ENCODE results near the gene PRKCB.
"Not testable (repeated sequence)": the region's sequence is repeated elsewhere in the genome, so short reads cannot be mapped to it uniquely, and the experiment has no call there.

Gene PRKCB

GRCh38 chr16:24053099-24053946, 217.5 kb downstream of the PRKCB start:
- no peak for DNase-seq

- no peak for DNase-seq
Observed at GRCh38 chr16:24054741-24055491, 219.1 kb downstream of the PRKCB start.

GRCh38 chr16:24062270-24062817, 226.6 kb downstream of the PRKCB start:
- DNase-seq: no peak

DNA sequence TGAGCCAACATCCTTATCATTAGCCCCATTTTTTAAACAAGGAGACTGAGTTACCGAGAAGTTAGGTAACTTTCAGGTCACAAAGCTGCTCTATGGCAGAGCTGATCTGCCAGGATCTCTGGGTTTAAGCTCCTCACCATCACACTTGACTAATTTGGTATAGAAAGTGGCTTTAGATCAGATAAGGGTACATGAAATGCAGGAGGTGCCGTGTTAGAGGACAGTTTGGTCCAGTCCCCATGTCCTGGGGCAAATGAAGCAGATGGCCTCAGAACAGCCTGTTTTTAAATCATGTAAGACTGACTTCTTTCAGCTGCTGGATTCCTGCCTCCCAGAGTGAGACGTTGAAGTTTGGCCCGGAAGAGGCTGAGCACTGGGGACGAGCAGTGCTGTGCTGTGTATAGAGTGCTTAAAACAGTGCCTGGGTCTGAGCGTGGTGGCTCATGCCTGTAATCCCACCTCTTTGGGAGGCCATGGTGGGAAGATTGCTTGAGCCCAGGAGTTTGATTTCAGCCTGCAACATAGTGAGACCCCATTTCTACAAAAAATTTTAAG, 233.3 kb downstream of the PRKCB start:
- no peak for DNase-seq

DNA sequence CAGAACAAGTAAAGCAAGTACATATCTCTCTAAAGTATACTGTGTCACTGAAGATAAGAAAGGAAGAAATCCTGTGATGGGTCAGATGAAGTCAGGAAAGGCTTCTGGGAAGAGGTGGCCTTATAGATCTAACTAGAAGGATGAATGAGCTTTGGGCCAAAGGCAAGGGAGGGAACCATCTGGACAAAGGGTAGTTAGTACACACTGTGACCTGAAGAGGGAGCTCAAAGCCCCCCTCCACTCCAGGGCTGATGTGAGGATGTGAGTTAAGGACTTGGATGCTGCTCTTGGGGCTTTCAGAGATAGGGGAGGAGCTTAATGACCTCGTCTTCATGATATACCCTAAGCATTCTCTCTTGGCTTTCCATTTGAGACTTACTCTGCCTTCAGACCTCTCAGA, 235.1 kb downstream of the PRKCB start:
- DNase-seq: no peak

- DNase-seq: no peak
Observed at GRCh38 chr16:24071666-24072360, 236.0 kb downstream of the PRKCB start.

GRCh38 chr16:24073321-24073720, 237.5 kb downstream of the PRKCB start:
- DNase-seq: no peak

DNA sequence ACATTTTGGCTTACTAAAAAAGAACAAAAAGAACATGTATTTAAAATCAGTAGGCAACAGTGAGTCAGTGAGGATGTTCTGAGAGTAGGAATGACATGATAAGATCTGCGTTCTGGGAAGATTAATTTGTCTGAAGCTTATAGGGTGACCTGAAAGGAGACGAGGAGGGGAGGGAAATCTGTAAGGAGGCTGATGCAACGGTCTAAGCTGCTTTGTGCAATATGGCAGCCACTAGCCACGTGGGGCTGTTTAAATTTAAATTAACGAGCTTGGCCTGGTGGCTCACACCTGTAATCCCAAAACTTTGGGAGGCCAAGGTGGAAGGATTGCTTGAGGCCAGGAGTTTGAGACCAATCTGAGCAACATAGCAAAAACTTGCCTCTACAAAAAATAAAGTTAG, 238.8 kb downstream of the PRKCB start:
- no peak for DNase-seq

- DNase-seq: no peak
Observed at GRCh38 chr16:24075302-24075701, 239.5 kb downstream of the PRKCB start.

- no peak for DNase-seq
Observed at GRCh38 chr16:24075931-24076716, 240.3 kb downstream of the PRKCB start.

DNA sequence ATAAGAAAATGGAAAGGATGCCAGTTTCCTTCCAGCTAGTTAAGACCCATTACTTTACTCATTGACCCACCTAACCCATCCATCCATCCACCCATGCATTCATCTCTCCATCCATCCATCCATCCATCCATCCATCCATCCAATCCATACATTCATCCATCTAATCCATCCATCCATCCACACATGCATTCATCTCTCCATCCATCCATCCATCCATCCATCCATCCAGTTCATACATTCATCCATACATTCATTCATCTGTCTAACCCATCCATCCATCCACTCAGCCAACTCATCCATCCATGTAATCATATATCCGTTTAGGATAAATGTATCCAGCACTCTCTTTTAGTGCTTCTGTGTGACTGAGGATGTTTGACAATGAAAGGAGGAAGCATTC, 241.5 kb downstream of the PRKCB start:
- no peak for DNase-seq

DNA sequence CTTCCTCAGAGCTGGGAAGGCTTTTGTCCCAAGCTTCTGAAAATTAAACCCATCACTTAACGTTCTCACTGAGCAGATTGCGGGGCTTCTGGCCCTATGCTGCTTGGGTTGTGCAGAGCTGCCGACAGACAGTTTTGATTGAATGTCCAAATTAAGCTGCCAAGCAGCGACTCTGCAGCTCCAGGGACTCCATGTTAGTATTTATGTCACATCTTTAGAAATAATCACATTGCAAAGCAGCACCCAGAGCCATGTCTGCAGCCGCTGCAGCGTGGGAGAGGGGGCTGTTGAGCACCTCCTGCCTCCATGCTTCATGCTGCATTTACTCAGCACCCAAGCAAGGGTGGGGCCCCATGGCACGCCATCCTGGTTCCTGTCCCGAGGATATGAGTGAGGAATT, 242.2 kb downstream of the PRKCB start:
- DNase-seq: no peak

GRCh38 chr16:24085666-24086065, 249.9 kb downstream of the PRKCB start:
- no peak for DNase-seq

DNA sequence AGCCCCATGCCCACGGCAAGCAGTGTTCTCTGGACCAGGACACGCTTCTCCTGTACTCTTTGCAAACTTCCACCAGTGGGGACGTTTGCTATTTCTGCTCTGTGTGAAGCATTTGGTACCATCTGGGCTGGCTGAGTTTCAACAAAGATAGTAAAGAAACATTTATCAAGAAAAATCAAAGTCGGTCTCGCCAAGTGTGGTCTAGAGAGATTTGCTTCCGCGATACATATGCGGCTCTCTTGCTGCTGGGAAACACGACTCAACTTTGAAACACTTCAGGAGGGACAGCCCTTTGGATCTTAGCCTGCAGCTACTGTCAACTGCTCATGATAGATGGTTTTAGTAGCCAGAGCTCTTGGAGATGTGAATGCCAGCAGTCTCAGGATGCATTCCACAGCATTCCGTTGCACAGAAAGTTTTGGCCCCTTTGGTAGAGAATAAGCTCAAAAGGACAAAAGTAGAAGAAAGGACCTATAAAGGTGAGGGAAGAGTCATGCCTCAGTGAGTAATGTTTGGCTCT, 252.2 kb downstream of the PRKCB start:
- DNase-seq: no peak

GRCh38 chr16:24088767-24089166, 253.0 kb downstream of the PRKCB start:
- no peak for DNase-seq

GRCh38 chr16:24091125-24091524, 255.3 kb downstream of the PRKCB start:
- no peak for DNase-seq

DNA sequence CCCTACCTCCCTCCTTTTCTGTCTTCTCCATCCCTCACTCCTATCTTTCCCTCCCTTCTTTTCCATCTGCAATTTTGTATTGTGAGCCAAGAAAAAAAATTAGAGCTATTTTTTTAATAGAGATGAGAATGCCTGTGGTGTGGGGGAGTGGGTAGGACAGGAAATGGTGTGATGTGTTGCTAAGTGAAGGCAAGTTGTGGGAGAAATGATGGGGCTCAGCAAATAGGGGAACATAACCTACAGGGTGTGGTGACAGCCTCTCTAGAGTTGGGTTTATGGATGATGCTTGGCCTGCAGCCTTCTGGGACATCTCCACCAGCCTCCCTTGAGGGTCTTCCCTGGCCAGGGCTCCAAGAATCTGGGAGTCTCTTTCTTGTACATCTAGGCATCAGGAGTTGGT, 257.3 kb downstream of the PRKCB start:
- DNase-seq: no peak

DNA sequence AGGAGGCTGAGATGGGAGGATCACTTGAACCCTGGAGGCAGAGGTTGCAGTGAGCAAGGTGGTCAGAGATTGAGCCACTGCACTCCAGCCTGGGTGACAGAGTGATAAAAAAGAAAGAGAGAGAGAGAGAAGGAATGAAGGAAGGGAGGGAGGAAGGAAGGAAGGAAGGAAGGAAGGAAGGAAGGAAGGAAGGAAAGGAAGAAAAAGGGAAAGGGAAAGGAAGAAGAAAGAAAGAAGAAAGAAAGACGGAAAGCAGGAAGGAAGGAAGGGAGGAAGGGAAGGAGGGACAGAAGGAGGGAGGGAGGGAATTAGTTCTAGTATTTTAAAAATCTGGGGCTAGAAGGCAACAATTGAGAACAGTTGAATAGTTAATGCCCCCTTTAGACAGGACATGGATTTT, 258.9 kb downstream of the PRKCB start:
- DNase-seq: no peak

DNA sequence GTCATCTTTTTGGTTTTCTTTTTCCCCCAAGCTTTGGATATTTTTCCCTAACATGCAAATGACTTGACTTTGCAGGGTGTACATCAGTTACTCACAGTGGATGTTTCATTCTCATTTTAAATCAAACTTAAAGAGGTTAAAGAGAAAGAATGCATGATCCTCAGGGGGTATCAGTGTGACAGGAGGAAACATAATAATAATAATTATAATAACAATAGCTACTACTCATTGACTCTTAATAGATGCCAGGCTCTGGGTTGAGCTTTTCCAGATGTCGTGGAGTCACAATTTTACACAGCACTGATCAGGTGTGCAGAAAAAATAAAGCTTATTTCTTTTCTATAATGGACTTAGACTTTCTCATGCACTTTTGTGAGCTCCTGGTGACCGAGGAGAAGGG, 263.1 kb downstream of the PRKCB start:
- DNase-seq: no peak

DNA sequence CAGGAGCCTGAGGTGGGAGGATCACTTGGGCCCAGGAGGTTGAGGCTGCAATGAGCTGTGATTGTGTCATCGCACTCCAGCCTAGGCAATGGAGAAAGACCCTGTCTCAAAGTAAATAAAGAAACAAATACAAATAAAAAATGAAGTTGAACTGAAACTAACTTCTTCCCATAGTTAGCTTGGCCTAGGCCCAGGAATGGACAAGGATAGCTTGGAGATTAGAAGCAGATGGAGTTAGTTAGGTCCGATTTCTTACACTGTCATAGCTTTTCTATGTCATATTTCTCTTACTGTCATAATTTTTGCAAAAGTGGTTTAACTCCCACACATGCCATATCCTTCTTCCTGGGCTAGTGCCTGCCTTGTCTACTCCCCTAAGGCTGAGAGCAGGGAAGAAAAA, 265.6 kb downstream of the PRKCB start:
- no peak for DNase-seq

GRCh38 chr16:24102209-24102660, 266.5 kb downstream of the PRKCB start:
- DNase-seq: no peak

GRCh38 chr16:24105471-24105870, 269.7 kb downstream of the PRKCB start:
- DNase-seq: not testable (repeated sequence)

Data from NCI-H2081 treated with DMSO at 0.1 percent for 48 hours (cell line).